CD14-positive monocyte (primary cell): ENCODE data around the gene C20orf204. TPM values are rescaled to one million over a fixed set of nuclear protein-coding genes. Genes with fewer than 3 reads are reported as not detected.

Source experiments
- DNase-seq, 3 donors: peaks; one replicate each; pipeline ENCODE4 v3.0.0-alpha.2; 2011 to 2022
- H2AFZ ChIP-seq: 2 replicates; pipeline ENCODE4 v1.6.0; 2012; ENCODE audit warnings: mild to moderate bottlenecking, low read depth, low read length, inconsistent platforms; ENCODE audit not compliant: insufficient read depth, poor library complexity, severe bottlenecking
- H3K27ac ChIP-seq, 2 donors: 1 replicate in 1 of 2; 2 replicates in 1 of 2; pipeline ENCODE4 v1.5.1; 2012 to 2013; ENCODE audit warnings: low read length in 2 of 2, control low read depth in 1 of 2, inconsistent platforms in 1 of 2, low read depth in 1 of 2, mild to moderate bottlenecking in 1 of 2
- H3K27me3 ChIP-seq, 2 donors: one replicate each; pipeline versions ENCODE4 v1.6.0 to v1.6.1; 2011 to 2013; ENCODE audit warnings: low read length in 2 of 2; ENCODE audit not compliant: control insufficient read depth in 2 of 2, insufficient read depth in 2 of 2
- H3K36me3 ChIP-seq, 2 donors: replicated peaks in 1 of 2; 1 replicate in 1 of 2; 2 replicates in 1 of 2; pipeline versions ENCODE4 v1.5.1 to v1.6.1; 2012 to 2013; ENCODE audit warnings: low read length in 2 of 2, control low read depth in 1 of 2, inconsistent platforms in 1 of 2, mild to moderate bottlenecking in 1 of 2; ENCODE audit not compliant: insufficient read depth in 2 of 2, control insufficient read depth in 1 of 2
- H3K4me1 ChIP-seq, 2 donors: 1 replicate in 1 of 2; 2 replicates in 1 of 2; pipeline versions ENCODE4 v1.5.1 to v1.6.1; 2012 to 2013; ENCODE audit warnings: low read length in 2 of 2, control low read depth in 1 of 2, inconsistent platforms in 1 of 2, mild to moderate bottlenecking in 1 of 2, moderate library complexity in 1 of 2; ENCODE audit not compliant: insufficient read depth in 2 of 2, control insufficient read depth in 1 of 2
- H3K4me2 ChIP-seq: replicated peaks from 2 replicates; pipeline ENCODE3; 2012; ENCODE audit warnings: low read length, moderate library complexity, mild to moderate bottlenecking; ENCODE audit not compliant: poor library complexity, severe bottlenecking; ENCODE audit errors: extremely low read depth
- H3K4me3 ChIP-seq, 3 experiments: fragments of 200-600 bp in 1 of 3; sonication (generic) in 1 of 3; replicated peaks in 1 of 3; 1 replicate in 2 of 3; 2 replicates in 1 of 3; pipeline ENCODE4 v1.5.1; 2011 to 2013; ENCODE audit warnings: low read length in 3 of 3, mild to moderate bottlenecking in 3 of 3, control low read depth in 2 of 3, low read depth in 2 of 3, inconsistent platforms in 1 of 3, moderate library complexity in 1 of 3
- H3K79me2 ChIP-seq: 2 replicates; pipeline ENCODE4 v1.6.0; 2012; ENCODE audit warnings: mild to moderate bottlenecking, control low read depth, inconsistent platforms, low read length, moderate library complexity; ENCODE audit not compliant: insufficient read depth
- H3K9ac ChIP-seq: 2 replicates; pipeline ENCODE4 v1.6.0; 2017; ENCODE audit warnings: low read length, mild to moderate bottlenecking; ENCODE audit not compliant: insufficient read depth, poor library complexity, severe bottlenecking
- H3K9me3 ChIP-seq, 2 donors: replicated peaks in 1 of 2; 1 replicate in 1 of 2; 2 replicates in 1 of 2; pipeline versions ENCODE4 v1.5.1 to v1.6.1; 2012 to 2013; ENCODE audit warnings: low read length in 2 of 2, control low read depth in 1 of 2; ENCODE audit not compliant: control insufficient read depth in 1 of 2, insufficient read depth in 1 of 2
- H4K20me1 ChIP-seq: 2 replicates; pipeline ENCODE4 v1.6.0; 2012; ENCODE audit warnings: mild to moderate bottlenecking, low read length, control low read depth, moderate library complexity; ENCODE audit not compliant: insufficient read depth
- H3K27ac Mint-ChIP-seq, 7 donors: one replicate each; pipeline ENCODE4 v1.8.0; 2020; ENCODE audit warnings: mild to moderate bottlenecking in 7 of 7, mixed read lengths in 7 of 7, moderate library complexity in 6 of 7, inconsistent platforms in 2 of 7
- H3K27me3 Mint-ChIP-seq, 3 donors: one replicate each; pipeline ENCODE4 v1.8.0; 2021 to 2022; ENCODE audit warnings: low read depth in 3 of 3, mild to moderate bottlenecking in 3 of 3, mixed read lengths in 3 of 3, moderate library complexity in 3 of 3, inconsistent platforms in 1 of 3
- H3K36me3 Mint-ChIP-seq, 2 donors: one replicate each; pipeline ENCODE4 v1.8.0; 2020; ENCODE audit warnings: mixed read lengths in 2 of 2, inconsistent platforms in 1 of 2, mild to moderate bottlenecking in 1 of 2
- H3K4me1 Mint-ChIP-seq: one replicate; pipeline ENCODE4 v1.8.0; 2020; ENCODE audit warnings: mild to moderate bottlenecking, mixed read lengths
- H3K4me3 Mint-ChIP-seq, 2 donors: one replicate each; pipeline ENCODE4 v1.8.0; 2020; ENCODE audit warnings: mild to moderate bottlenecking in 2 of 2, mixed read lengths in 2 of 2, moderate library complexity in 1 of 2
- H3K9me3 Mint-ChIP-seq, 7 donors: one replicate each; pipeline ENCODE4 v1.8.0; 2020 to 2022; ENCODE audit warnings: mixed read lengths in 7 of 7, mild to moderate bottlenecking in 6 of 7, moderate library complexity in 6 of 7, inconsistent platforms in 2 of 7
- WGBS: methylation state at CpG from one replicate; pipeline ENCODE4 v1.1.5; 2013; ENCODE audit warnings: missing lambda C conversion rate; ENCODE audit not compliant: insufficient coverage; 5-methylcytosine and 5-hydroxymethylcytosine counted together
- intact Hi-C, 2 donors: fragments of 100-400 bp; cut with micrococcal nuclease; formaldehyde crosslinking; loops; one replicate each; pipeline versions ENCODE4 v1.15.0 to v1.15.1; 2023
- polyA plus RNA-seq, 3 donors: library from polyadenylated mRNA; depleted of rRNA in 1 of 3; unstranded in 2 of 3; stranded (reverse) in 1 of 3; fragments of 300-500 nt in 2 of 3; fragments of >200 nt in 1 of 3; fragmentation: Illumina TruSeq in 2 of 3; gene quantifications; 1 replicate in 2 of 3; 2 replicates in 1 of 3; pipeline ENCODE4 v1.2.3, GENCODE V29; 2012 to 2021
- TF ChIP-seq, protein P1 (sequence below): fragments of 200-600 bp; IDR thresholded peaks from one replicate; pipeline ENCODE4 v1.8.0; 2022; ENCODE audit warnings: antibody characterized with exemption, mild to moderate bottlenecking

The C20orf204 gene
- polyA plus RNA-seq, 3 donors, result 0.20 TPM; not detected in 2

DNA sequence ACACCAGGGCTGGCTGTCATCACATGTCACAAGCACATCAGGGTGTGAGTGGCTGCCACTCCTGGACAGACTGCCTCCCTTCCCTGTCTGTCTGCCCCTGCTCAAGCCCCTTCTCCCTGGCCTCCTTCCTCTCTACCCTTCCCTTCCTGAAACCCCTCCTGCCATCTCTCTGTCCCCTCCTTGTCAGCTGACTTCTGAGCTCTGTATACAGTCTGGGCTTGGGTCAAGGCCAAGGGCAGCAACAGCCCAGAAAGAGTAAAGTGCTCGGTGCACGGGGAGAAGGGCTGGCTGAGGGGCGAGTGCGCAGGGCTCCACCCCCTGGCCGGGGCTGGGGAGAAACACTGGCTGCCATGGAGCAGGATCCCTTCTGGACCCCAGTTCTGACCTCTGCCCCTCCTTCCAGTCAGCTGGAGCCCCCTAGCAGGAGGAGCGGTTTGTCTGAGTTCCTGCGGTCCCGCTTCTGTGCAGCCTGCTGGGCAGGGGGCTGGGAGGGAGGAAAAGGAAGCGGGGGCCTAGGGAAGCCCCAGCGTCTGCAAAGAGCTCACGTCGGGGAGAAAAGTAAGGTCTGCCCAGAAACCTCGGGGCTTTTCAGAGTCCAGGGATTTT lies 46.2 kb downstream of the C20orf204 start:
- Histone ChIP-seq H2AFZ (peak overlapping the region; percentile 72), H3K36me3 (no peaks in the 10 kb centered on the region), H3K9me3 (peaks cover 8 to 9% of the 10 kb centered on the region in 2 donors), H4K20me1 (peaks cover 83% of the 10 kb centered on the region), H3K4me1 (peaks cover 38 to 55% of the 10 kb centered on the region in 2 donors), H3K4me2 (peak overlapping the region; percentile 97), H3K9ac (peak overlapping the region; percentile 35), H3K79me2 (peaks cover 49% of the 10 kb centered on the region), H3K27me3 (peaks cover 9 to 20% of the 10 kb centered on the region in 2 donors), H3K4me3 (peak overlapping the region; percentile 7 to 94 (median 40)), H3K27ac (peak overlapping the region in 1 of 2 donors; percentile 40)
- peaks cover 40% of the 10 kb centered on the region for H3K4me1 Mint-ChIP-seq
- under 1% methylated on average over 13 of the region's 13 CpGs for WGBS
- intact Hi-C loops, result loop anchor here (5.0 kb wide), 2 partner anchors 40 to 170 kb away; no protein-coding TSS in a partner anchor
- H3K4me3 Mint-ChIP-seq, result peak overlapping the region; percentile 79 to 95
- no peak for DNase-seq
- peaks cover 23 to 26% (median 24%) of the 10 kb centered on the region in 3 donors for H3K27me3 Mint-ChIP-seq
- peaks cover 6 to 9% (median 8%) of the 10 kb centered on the region in 7 donors for H3K9me3 Mint-ChIP-seq
- TF ChIP-seq, protein P1, sequence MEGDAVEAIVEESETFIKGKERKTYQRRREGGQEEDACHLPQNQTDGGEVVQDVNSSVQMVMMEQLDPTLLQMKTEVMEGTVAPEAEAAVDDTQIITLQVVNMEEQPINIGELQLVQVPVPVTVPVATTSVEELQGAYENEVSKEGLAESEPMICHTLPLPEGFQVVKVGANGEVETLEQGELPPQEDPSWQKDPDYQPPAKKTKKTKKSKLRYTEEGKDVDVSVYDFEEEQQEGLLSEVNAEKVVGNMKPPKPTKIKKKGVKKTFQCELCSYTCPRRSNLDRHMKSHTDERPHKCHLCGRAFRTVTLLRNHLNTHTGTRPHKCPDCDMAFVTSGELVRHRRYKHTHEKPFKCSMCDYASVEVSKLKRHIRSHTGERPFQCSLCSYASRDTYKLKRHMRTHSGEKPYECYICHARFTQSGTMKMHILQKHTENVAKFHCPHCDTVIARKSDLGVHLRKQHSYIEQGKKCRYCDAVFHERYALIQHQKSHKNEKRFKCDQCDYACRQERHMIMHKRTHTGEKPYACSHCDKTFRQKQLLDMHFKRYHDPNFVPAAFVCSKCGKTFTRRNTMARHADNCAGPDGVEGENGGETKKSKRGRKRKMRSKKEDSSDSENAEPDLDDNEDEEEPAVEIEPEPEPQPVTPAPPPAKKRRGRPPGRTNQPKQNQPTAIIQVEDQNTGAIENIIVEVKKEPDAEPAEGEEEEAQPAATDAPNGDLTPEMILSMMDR, result no peak
- peak overlapping the region in 6 of 7 donors; percentile 11 to 76 (median 70) for H3K27ac Mint-ChIP-seq
- peaks cover 6 to 11% of the 10 kb centered on the region in 2 donors for H3K36me3 Mint-ChIP-seq

- H3K36me3 Mint-ChIP-seq, result peaks cover 6 to 9% of the 10 kb centered on the region in 2 donors
- TF ChIP-seq, protein P1, result no peak
- H3K27me3 Mint-ChIP-seq, result peaks cover 23 to 26% (median 24%) of the 10 kb centered on the region in 3 donors
- peak overlapping the region; percentile 97 for H3K4me2 ChIP-seq
- H3K36me3 ChIP-seq, result no peaks in the 10 kb centered on the region
- H3K4me3 ChIP-seq, result peak overlapping the region; percentile 34 to 94 (median 40)
- H3K9me3 ChIP-seq, result peaks cover 8 to 14% of the 10 kb centered on the region in 2 donors
- peaks cover 38 to 48% of the 10 kb centered on the region in 2 donors for H3K4me1 ChIP-seq
- peaks cover 42% of the 10 kb centered on the region for H3K79me2 ChIP-seq
- H3K27ac ChIP-seq, result peak overlapping the region in 1 of 2 donors; percentile 40
- H3K4me1 Mint-ChIP-seq, result peaks cover 38% of the 10 kb centered on the region
- peaks cover 9 to 20% of the 10 kb centered on the region in 2 donors for H3K27me3 ChIP-seq
- intact Hi-C loops, result loop anchor here (5.0 kb wide), 2 partner anchors 39 to 169 kb away; no protein-coding TSS in a partner anchor
- H3K9me3 Mint-ChIP-seq, result peaks cover 6 to 12% (median 10%) of the 10 kb centered on the region in 7 donors
- peak overlapping the region; percentile 79 to 95 for H3K4me3 Mint-ChIP-seq
- H3K9ac ChIP-seq, result peak overlapping the region; percentile 35
- H2AFZ ChIP-seq, result peak overlapping the region; percentile 72
- H3K27ac Mint-ChIP-seq, result peak overlapping the region in 6 of 7 donors; percentile 30 to 76 (median 66)
- peaks cover 81% of the 10 kb centered on the region for H4K20me1 ChIP-seq
- 4% methylated on average over 8 of the region's 13 CpGs for WGBS
- peak; percentile 27 to 57 (median 53) for DNase-seq
Measured at GRCh38 chr20:64082820-64083377, 46.9 kb downstream of the C20orf204 start.
